GM04503 (cell line): Measurements from ENCODE around the gene CASK.
"Not testable (repeated sequence)": the region's sequence is repeated elsewhere in the genome, so short reads cannot be mapped to it uniquely, and the experiment has no call there.

Experiments used
- DNase-seq: peaks from one replicate; pipeline ENCODE4 v3.0.0-alpha.2; 2012; ENCODE audit warnings: low read depth

The CASK gene

DNA sequence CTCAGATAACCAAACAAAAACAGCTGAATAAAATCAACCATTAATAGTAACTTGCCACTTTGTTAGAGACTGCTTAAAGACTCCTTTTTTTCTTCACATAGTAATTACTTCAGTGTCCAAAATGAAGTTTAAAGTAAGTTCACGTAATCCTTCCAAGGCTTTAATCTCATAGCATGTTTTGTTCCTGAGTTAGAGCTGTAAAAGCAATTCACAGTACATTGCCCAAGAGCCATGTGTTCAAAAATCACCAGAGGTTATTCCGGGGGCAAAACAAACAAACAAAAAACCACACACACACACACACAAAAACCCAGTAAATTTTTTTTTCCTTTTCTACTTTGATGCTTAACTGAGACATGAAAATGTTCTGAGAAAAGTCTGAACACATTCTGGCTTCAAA is 193.3 kb downstream of the CASK start:
- peak; percentile 13 for DNase-seq

GRCh38 chrX:41728125-41728524 is 195.2 kb downstream of the CASK start:
- DNase-seq = no peak

DNA sequence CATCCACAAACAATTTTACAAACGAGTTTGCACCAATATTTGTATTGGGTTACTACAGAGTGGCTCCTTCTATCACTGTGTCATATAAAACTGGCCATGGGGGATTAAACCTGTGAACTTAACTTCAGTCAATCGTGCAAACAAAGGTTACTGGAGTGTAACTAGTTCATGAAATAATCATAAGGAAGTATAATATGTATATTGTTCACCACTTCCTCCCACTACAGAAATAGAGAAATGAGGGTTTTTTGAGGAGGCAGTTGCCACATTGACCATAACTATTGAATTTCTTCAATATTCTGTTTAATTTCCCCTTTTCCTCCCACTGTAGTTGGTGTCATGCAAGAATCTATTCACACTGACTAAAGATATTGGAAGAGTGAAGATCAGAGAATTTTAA is 199.5 kb downstream of the CASK start, which contains the start of gene GPR82:
GPR82 (plus strand) TSS at position 356 of the 400 bp plus-strand sequence. CDS start 2,846 bp downstream, outside the sequence.
- no peak for DNase-seq

DNA sequence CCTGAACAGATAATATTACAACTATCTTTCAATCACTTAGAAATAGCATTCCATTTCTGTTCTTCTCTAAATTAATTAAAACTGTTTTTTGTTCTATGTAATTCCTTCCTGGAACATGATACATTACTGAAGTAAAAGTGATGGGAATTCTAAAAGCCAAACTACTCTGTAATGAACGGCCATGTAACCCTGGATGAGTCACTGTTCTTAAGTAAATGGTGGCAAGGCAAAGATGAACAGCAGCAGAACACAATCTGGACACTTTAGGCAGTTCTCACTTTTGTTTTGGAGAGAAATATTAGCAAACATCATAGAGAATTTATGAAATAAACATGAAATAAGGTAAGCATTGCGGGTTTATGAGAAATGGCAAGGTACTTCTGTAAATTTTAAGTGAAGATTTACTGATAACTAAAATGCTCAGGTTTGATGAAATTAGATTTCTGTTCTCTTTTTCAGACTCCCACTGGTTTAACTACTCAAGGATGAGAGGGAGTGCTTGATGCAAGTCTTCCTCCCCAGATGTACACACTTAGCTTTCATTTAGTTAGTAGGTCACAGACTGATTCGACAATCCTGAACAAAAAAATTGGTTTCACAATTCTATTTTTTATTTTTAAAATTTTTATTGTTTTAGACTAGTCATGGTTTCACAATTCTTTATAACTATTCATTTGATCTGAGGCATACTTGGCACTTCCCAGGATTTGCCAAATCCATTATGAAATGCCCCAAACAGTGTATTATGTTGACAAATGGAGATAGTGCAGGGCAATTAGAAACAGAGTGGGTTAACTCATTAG is 200.3 kb downstream of the CASK start:
- DNase-seq = peak; percentile 13

DNA sequence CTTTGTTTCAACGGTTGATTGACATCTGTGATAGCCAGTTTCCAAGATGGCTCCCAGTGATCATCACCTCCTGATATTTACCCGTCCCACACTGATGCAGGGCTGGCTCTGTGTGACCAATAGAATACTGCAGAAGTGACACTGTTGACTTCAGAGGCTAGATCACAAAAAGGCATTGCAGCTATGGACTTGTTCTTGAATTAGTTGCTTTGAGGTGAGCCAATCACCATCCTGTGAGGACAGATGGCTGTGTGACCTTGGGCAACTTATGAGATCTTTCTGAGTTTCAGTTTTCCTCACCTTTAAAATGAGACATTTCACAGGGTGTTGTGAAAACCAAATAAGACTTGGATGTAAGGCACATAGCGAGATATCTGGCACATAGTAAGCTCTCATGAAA is 201.1 kb downstream of the CASK start:
- no peak for DNase-seq

DNA sequence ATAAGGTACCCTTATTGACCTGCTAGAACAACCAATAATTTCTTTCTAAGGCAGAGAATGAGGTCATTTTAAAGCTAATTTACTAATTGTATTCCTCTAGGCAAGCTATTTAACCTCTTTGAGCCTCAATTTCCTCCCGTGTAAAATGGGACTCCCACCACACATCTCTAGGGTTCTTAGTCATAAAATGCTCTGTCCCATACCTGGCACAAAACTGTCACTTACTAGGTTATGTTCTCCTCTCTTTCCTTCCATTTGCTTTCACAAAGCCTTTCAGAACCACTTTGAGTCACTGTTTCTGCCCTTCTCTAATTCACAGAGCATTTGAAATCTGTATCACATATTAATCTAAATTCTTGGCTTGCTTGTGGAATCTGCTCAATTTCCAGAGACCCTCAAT is 201.8 kb downstream of the CASK start:
- DNase-seq = no peak

GRCh38 chrX:41720125-41720779 is 203.1 kb downstream of the CASK start:
- DNase-seq = no peak

GRCh38 chrX:41719610-41720009 is 203.7 kb downstream of the CASK start:
- not testable (repeated sequence) for DNase-seq

DNA sequence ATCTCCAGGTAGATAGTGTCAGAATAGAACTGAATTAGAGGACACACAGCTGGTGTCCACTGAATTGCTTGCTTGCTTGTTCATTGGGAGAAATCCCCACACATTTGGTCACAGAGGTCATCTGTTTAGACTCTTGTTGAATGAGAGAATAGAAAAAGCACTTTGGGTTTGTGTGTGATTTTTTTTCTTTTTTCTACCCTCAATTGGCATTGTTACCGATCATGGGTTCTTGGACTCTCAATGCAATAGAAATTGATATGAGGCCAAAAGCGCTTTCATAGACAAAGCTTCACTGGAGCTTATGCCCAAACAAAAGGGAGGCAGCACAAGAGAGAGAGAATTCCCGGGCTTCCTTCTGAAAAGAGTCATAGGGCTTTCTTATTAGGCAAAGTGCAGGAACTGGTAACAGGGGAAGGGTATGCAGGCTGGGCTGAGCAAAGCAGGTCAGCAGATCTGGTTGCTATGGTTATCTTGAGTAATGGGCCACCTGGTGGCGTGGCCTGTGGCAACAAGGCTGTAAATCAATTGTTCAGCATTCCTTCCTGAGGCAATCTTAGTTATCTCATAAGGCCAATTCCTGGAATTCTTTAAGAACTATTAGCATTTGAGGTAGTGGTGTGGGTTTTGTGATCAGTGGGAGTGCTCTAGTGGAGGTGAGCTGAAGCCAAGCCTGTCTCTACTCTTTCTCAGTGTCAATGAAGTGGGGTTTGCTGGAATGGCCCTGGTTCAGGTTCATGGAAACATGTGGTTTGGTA is 204.7 kb downstream of the CASK start:
- no peak for DNase-seq

DNA sequence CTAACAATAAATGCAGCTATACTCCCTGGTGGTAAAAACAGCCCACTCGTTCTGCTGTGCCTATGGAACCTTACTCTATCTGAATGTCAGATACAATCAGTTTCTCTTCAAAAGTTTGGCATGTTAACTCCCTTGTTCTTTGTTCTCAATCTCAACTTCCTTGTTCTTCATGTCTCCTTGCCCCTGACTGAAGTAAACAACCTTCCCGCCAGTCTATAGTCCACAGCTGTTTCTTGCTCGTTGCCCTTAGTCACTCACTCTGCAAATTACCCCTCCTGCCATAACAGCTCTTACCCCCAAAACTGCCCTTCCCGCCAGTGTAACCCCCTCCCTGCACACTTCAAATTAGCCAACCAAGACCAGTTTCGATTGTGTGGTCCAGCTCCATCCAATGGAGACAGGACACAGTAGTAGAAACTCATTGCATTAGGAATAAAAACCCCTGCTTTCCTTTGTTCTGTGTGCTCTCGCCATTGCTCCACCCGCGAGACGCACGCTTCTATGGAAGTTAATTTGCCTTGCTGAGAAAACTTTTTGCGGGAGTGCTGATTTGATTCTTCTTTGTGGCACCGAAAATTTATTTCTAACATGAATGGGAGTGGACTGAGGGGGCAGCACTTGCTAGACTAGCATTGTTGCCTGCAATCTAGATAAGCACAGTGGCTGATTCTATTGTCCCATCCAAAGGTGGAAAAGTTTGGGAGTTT is 206.4 kb downstream of the CASK start:
- no peak for DNase-seq

GRCh38 chrX:41716222-41716621 is 207.1 kb downstream of the CASK start:
- DNase-seq = no peak

DNA sequence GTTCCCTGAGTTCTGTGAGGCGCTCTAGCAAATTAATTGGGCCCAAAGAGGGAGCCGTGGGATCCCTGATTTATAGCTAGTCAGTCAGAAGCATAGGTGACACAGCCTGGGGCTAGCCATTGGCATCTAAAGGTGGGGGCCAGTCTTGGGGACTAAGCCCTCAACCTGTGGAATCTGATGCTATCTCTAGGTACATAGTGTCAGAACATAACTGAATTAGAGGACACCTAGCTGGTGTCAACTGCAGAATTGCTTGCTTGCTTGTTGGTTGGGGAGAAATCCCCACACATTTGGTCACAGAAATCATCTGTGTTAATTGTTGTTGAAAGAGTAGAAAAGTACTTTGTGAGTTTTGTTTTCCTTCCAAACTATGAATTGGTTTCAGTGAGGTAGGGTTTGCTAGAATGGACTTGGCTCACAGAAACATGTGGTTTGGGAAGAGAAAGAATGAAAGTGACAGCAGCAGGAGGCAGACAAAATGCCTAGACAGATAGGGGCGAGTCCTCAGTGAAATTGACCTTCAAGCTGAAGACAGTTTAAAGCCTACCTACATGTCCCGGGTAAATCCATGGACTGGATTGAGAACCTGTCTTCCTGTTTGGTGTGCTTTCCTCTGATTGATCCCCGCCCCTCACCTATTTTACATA is 212.2 kb downstream of the CASK start:
- DNase-seq = no peak

DNA sequence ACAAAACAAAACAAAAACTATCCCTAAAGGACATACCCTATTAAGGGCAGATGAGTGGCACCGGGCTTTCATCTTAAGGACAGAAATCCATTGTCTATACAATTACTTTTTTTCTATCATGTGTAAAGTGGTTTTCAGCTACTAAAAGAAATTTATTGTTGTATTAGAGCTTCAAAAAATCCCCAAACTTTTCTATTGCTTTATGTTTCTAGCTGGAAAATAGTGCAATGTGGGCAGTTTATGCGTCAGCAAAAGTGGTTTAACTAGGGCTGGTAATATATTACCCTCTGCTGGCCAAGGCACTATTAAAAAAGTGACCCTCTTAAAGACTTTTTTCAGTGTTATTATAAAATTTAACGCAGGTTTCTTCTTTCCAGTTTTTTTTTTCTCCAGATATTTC is 214.9 kb downstream of the CASK start:
- no peak for DNase-seq

DNA sequence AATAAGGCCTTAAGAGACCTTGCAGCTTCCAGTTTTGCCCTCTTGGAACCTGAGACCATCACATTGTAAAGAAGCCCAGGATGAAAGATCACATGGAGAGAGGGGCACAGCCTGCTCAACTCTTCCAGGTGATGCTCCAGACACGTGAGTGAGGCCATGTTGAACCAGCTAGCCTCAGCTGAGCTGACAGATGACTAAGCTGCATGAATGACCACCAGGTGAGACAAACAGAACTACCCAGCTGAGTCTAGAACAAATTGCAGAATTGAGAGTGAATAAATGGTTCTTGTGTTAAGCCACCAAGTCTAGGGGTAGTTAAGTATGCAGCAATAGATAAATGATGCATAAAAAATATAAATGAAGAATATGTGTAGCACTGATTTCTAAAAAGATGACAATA is 216.1 kb downstream of the CASK start:
- DNase-seq = no peak

DNA sequence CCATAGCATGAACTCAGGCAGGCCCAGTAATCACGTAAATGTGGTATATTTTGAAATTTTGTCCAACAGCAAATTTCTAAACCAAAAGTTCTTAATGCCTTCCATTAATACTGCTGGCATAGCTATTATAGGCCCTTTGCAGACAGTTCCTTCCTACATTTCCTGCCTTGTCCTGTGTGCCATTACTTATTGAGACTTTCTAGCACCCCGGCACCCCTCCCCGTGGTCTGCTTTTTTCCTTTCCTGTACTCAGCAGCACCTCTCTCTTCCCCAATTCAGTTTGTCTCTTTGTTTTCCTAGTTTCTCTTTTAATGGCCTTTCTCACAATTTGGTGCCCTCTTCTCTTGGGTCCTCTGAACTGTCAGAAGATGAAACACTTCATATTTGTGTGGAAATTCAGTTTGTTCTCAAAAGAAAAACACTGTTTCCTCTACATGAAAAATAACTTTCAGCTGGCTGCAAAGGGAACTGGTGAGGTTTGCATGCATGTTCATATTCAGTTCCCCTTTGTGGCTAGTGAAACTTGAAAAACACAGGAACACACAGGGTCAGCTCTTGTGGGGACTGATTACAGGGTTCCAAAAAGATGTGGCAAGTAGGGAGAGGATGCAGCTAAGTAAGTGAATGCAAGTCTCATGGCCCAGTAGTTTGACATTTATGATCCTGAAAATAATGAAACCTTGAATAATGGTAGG is 217.5 kb downstream of the CASK start:
- DNase-seq = no peak

DNA sequence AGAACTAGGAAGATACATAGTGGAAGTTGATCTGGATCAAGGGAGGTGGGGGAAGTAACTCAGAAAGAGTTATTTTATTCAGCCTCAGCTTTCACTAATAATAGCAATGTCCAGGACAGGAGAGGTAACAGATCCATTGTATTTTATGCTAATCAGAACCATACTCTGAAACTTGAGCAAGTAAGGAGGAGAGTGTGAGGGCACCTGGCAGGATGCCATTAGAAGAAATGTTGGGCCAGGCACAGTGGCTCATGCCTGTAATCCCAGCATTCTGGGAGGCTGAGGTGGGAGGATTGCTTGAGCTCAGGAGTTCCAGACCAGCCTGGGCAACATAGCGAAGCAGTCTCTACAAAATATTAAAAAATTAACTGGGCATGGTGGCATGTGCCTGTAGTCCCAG is 218.3 kb downstream of the CASK start:
- no peak for DNase-seq

DNA sequence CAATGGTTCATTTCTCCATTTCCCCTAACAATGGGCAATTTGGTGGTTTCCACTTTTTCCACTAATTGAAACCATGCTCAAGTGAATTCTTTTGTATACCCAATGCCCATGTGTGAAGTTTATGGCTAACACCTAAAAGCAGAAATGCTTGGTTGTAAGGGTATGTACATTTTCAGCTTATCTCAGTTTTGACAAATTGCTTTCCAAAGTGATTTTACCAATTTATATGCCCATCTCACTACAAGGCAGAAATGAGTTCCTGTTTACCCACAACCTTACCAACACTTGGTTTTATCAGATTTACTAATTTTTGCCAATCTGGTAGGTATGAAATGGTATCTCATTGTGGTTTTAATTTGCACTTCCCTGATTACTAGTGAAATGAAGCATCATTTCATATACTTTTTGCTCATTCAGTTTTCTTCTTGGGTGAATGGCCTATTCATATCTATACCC is 219.8 kb downstream of the CASK start:
- DNase-seq = no peak

DNA sequence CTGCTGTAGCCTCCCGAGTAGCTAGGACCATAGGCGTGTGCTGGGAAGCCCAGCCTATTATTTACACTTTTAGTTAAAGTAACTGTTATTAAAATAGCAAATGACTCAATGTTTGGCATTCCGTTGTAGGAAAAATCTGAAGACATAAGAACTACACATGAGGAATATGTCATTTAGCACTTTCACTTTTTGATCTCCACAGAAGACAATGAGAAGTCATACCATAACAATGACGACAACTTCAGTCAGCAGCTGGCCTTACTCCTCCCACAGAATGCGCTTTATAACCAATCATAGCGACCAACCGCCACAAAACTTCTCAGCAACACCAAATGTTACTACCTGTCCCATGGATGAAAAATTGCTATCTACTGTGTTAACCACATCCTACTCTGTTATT is 227.9 kb downstream of the CASK start:
- no peak for DNase-seq

- no peak for DNase-seq
These were observed 230.3 kb downstream of the CASK start for GRCh38 chrX:41693024-41693423.

- DNase-seq = peak; percentile 68
These were observed 231.1 kb downstream of the CASK start for GRCh38 chrX:41692162-41692749.

- DNase-seq = no peak
These were observed 233.6 kb downstream of the CASK start for GRCh38 chrX:41689711-41690110.
